Lower leg skin (tissue), 4 donors: Measurements from ENCODE around the gene TTC3. TPM values are rescaled to one million over a fixed set of nuclear protein-coding genes. Genes with fewer than 3 reads are reported as not detected.

Experiments
- DNase-seq, 2 donors: peaks; one replicate each; pipeline ENCODE4 v3.0.0-alpha.2; 2019; ENCODE audit warnings: low spot score in 2 of 2
- H3K4me3 ChIP-seq: fragments of 200-600 bp; sonication (generic); 2 replicates; pipeline ENCODE4 v1.5.1; 2017; ENCODE audit warnings: mild to moderate bottlenecking, low read depth; ENCODE audit not compliant: poor library complexity, severe bottlenecking
- CTCF ChIP-seq, 3 donors: fragments of 450-650 bp; IDR thresholded peaks; one replicate each; pipeline ENCODE4 v1.5.1; 2016; ENCODE audit warnings: antibody characterized with exemption in 3 of 3, mild to moderate bottlenecking in 3 of 3, moderate library complexity in 2 of 3
- POLR2A ChIP-seq, 2 donors: fragments of 450-650 bp; IDR thresholded peaks; one replicate each; pipeline ENCODE4 v1.6.1; 2016 to 2017; ENCODE audit warnings: antibody characterized with exemption in 2 of 2, mild to moderate bottlenecking in 1 of 2, moderate library complexity in 1 of 2
- WGBS, 2 donors: methylation state at CpG; one replicate each; pipeline ENCODE4 v1.1.5; 2018; 5-methylcytosine and 5-hydroxymethylcytosine counted together
- intact Hi-C: fragments of 100-400 bp; cut with DNase I; formaldehyde crosslinking; loops from one replicate; pipeline ENCODE4 v1.15.0; 2023; ENCODE audit warnings: low total_unique reads
- total RNA-seq, 4 donors: library from RNA; depleted of rRNA; stranded (reverse); fragments of >200 nt; gene quantifications; one replicate each; pipeline ENCODE4 v1.1.0, GENCODE V29; 2016

The TTC3 gene
- total RNA-seq, 4 donors from 2014 or later: 77.6 to 111 (median 92.0) TPM

- intact Hi-C loops: no loop called here
- no peak overlapping the region for H3K4me3 ChIP-seq
- WGBS, 2 donors: 90 to 94% methylated on average over 8 of the region's 8 CpGs
- TF ChIP-seq CTCF (IDR thresholded peaks at IDR 0.05) (no peak), POLR2A (IDR thresholded peaks at IDR 0.05) (no peak)
- DNase-seq: no peak
Measured at GRCh38 chr21:37245151-37245550, 172.1 kb downstream of the TTC3 start.

GRCh38 chr21:37248298-37248697, 175.2 kb downstream of the TTC3 start:
- TF ChIP-seq POLR2A (IDR thresholded peaks at IDR 0.05) (no peak), CTCF (IDR thresholded peaks at IDR 0.05) (no peak)
- 83 to 87% methylated on average over 1 of the region's 1 CpG for WGBS, 2 donors
- no peak for DNase-seq
- H3K4me3 ChIP-seq: no peak overlapping the region
- intact Hi-C loops: no loop called here

- no peak for TF ChIP-seq POLR2A (IDR thresholded peaks at IDR 0.05)
- TF ChIP-seq CTCF (IDR thresholded peaks at IDR 0.05): no peak
- DNase-seq: no peak
- intact Hi-C loops: no loop called here
- H3K4me3 ChIP-seq: no peak overlapping the region
- WGBS, 2 donors: 79 to 85% methylated on average over 3 of the region's 3 CpGs
Measured at GRCh38 chr21:37249112-37249904, 176.3 kb downstream of the TTC3 start.

GRCh38 chr21:37251294-37251634, 178.2 kb downstream of the TTC3 start:
- H3K4me3 ChIP-seq: no peak overlapping the region
- intact Hi-C loops: loop anchor here (10.0 kb wide), 1 partner anchor 194 kb away; no protein-coding TSS in a partner anchor
- 68 to 73% methylated on average over 2 of the region's 2 CpGs for WGBS, 2 donors
- no peak for DNase-seq
- TF ChIP-seq CTCF (IDR thresholded peaks at IDR 0.05) (no peak), POLR2A (IDR thresholded peaks at IDR 0.05) (no peak)

Other genes with a start within 250 kb of the TTC3 start
- gene HLCS, start 106.6 kb upstream of the TTC3 start, total RNA-seq: 10 to 100 TPM in 2 of 4 donors, 1 to 10 TPM in 2; 3.1 to 19.4 (median 8.9) TPM
- gene RIPPLY3, start 66.6 kb upstream of the TTC3 start, total RNA-seq: not detected
- gene PIGP, start 183 bp upstream of the TTC3 start, total RNA-seq: 10 to 100 TPM in 3 of 4 donors, 1 to 10 TPM in 1; 6.0 to 17.5 (median 13.2) TPM
- gene VPS26C, start 194.1 kb downstream of the TTC3 start, total RNA-seq: 10 to 100 TPM; 40.8 to 69.9 (median 49.2) TPM